A673 (cell line): ENCODE results near the gene CGREF1. TPM values are rescaled to one million over a fixed set of nuclear protein-coding genes. Genes with fewer than 3 reads are reported as not detected.

Experiments
- BruUV-seq: library from RNA; stranded (reverse); fragments of 400-500 nt; replicated peaks from 2 replicates; lab custom pipeline; 2021; lab: Mats Ljungman, UMichigan
- CTCF ChIA-PET: fragments of 300-600 bp; sonication (Branson Sonifier 250); formaldehyde crosslinking; loops from one replicate; lab custom pipeline; 2022; ENCODE audit warnings: antibody characterized with exemption; lab: Charles Lee
- POLR2A ChIA-PET: fragments of 300-600 bp; sonication (Branson Sonifier 250); formaldehyde crosslinking; loops from one replicate; lab custom pipeline; 2022; ENCODE audit warnings: antibody characterized with exemption; ENCODE audit not compliant: low non-redundant PET; lab: Charles Lee
- DNase-seq: peaks from one replicate; pipeline ENCODE4 v3.0.0-alpha.2; 2015; ENCODE audit warnings: low spot score
- H3K27ac ChIP-seq: fragments of 200-600 bp; sonication (generic); 2 replicates; pipeline ENCODE4 v1.5.1; 2016; ENCODE audit warnings: mixed run types, low read depth, mild to moderate bottlenecking, mixed read lengths, antibody characterized with exemption, low read length; ENCODE audit not compliant: poor library complexity, severe bottlenecking
- H3K27me3 ChIP-seq: fragments of 200-600 bp; sonication (generic); replicated peaks from 2 replicates; pipeline ENCODE4 v1.6.1; 2017; ENCODE audit warnings: mixed run types, low read depth, mild to moderate bottlenecking, mixed read lengths, antibody characterized with exemption, low read length; ENCODE audit not compliant: insufficient read depth, poor library complexity
- H3K36me3 ChIP-seq: fragments of 200-600 bp; sonication (generic); 2 replicates; pipeline ENCODE4 v1.6.1; 2016; ENCODE audit warnings: mixed run types, mild to moderate bottlenecking, mixed read lengths, antibody characterized with exemption, low read length; ENCODE audit not compliant: insufficient read depth, poor library complexity, severe bottlenecking
- H3K4me1 ChIP-seq: fragments of 200-600 bp; sonication (generic); 2 replicates; pipeline ENCODE4 v1.6.1; 2017; ENCODE audit warnings: mixed run types, mild to moderate bottlenecking, mixed read lengths, antibody characterized with exemption, low read length; ENCODE audit not compliant: insufficient read depth, poor library complexity, severe bottlenecking
- H3K4me3 ChIP-seq: fragments of 200-600 bp; sonication (generic); 2 replicates; pipeline ENCODE4 v1.5.1; 2016; ENCODE audit warnings: low read depth, mixed run types, mild to moderate bottlenecking, mixed read lengths, low read length; ENCODE audit not compliant: poor library complexity, severe bottlenecking
- H3K9me3 ChIP-seq: fragments of 200-600 bp; sonication (generic); 2 replicates; pipeline ENCODE4 v1.6.1; 2016; ENCODE audit warnings: mixed run types, low read depth, mild to moderate bottlenecking, mixed read lengths, antibody characterized with exemption, low read length; ENCODE audit not compliant: poor library complexity, severe bottlenecking
- EZH2 ChIP-seq: fragments of 200-600 bp; sonication (generic); IDR thresholded peaks from 2 replicates; pipeline ENCODE4 v1.6.1; 2017; ENCODE audit warnings: borderline replicate concordance, low read depth, mild to moderate bottlenecking, mixed read lengths, antibody characterized with exemption, low read length; ENCODE audit not compliant: poor library complexity, severe bottlenecking
- intact Hi-C: fragments of 100-400 bp; cut with micrococcal nuclease; formaldehyde crosslinking; loops from one replicate; pipeline ENCODE4 v1.10.0; 2022; ENCODE audit not compliant: unreplicated experiment
- total RNA-seq: library from RNA; stranded (reverse); gene quantifications from 2 replicates; pipeline ENCODE4 v1.2.3, GENCODE V29; 2021
- TF ChIP-seq, protein P1 (sequence below): fragments of 300-800, 200-600 bp; sonication (generic); conservative IDR thresholded peaks from 2 replicates; pipeline ENCODE4 v1.5.1; 2017; ENCODE audit warnings: low read depth, mild to moderate bottlenecking, antibody characterized with exemption, low read length, moderate library complexity, mixed read lengths

The CGREF1 gene
- total RNA-seq, 1 experiment from 2014 or later: 8.4 TPM

DNA sequence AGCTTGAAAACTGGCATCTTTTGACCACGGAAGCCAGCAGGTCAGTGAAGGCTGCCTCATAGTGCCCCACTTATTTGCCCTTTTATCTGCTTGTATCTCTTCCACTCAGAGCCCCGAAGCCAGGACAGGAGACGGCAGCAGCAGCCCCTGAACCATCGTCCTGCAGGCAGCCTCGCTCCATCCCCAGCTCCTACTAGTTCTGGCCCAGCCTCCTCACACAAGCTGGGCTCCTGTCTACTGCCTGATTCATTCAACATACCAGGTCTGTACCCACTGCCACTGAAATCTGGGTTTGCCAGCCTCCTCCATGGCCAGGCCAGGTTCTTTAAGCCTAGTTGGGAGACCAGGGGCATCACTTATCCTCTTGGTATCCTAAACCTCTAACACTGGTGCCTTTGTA, 51.5 kb downstream of the CGREF1 start:
- no TSS peak for BruUV-seq
- CTCF ChIA-PET: no interaction called here

DNA sequence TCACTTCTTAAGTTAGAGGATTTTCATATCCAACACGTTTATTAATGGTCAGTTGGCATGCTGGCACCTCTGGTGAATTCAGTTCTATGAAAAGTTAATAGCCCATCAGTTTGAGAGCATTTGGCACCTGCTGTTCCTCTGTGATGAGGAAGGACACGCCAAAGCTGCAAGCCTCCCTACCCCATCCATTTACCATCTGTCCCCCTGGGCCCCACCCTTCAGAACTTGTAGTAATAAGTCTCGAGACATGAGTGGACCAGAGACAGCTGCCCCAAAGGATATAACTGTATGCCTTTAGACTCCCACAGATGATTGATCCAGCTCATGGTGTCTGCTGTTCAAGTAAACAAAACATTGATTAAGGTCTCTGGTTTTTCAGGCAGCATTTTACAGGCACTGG, 53.8 kb downstream of the CGREF1 start:
- H3K36me3 ChIP-seq: peaks cover 19% of the 10 kb centered on the region
- POLR2A ChIA-PET: interaction anchor here (0.7 kb wide), 1 partner anchor 278 kb away, joined by 9 read pairs; no protein-coding TSS in a partner anchor
- CTCF ChIA-PET: no interaction called here

More for the DNA sequence above, 51.5 kb downstream of the CGREF1 start:
- H3K4me3 ChIP-seq: no peak overlapping the region
- intact Hi-C loops: no loop called here
- POLR2A ChIA-PET: interaction anchor here (0.6 kb wide), 2 partner anchors 17 to 500 kb away, joined by 3 to 5 read pairs; no protein-coding TSS in a partner anchor
- no peak for TF ChIP-seq EZH2
- TF ChIP-seq, protein P1, sequence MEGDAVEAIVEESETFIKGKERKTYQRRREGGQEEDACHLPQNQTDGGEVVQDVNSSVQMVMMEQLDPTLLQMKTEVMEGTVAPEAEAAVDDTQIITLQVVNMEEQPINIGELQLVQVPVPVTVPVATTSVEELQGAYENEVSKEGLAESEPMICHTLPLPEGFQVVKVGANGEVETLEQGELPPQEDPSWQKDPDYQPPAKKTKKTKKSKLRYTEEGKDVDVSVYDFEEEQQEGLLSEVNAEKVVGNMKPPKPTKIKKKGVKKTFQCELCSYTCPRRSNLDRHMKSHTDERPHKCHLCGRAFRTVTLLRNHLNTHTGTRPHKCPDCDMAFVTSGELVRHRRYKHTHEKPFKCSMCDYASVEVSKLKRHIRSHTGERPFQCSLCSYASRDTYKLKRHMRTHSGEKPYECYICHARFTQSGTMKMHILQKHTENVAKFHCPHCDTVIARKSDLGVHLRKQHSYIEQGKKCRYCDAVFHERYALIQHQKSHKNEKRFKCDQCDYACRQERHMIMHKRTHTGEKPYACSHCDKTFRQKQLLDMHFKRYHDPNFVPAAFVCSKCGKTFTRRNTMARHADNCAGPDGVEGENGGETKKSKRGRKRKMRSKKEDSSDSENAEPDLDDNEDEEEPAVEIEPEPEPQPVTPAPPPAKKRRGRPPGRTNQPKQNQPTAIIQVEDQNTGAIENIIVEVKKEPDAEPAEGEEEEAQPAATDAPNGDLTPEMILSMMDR: no peak
- peaks cover 16% of the 10 kb centered on the region for H3K4me1 ChIP-seq
- no peak overlapping the region for H3K27ac ChIP-seq
- H3K9me3 ChIP-seq: no peaks in the 10 kb centered on the region
- no peak for DNase-seq
- no peaks in the 10 kb centered on the region for H3K27me3 ChIP-seq
- peaks cover 21% of the 10 kb centered on the region for H3K36me3 ChIP-seq

DNA sequence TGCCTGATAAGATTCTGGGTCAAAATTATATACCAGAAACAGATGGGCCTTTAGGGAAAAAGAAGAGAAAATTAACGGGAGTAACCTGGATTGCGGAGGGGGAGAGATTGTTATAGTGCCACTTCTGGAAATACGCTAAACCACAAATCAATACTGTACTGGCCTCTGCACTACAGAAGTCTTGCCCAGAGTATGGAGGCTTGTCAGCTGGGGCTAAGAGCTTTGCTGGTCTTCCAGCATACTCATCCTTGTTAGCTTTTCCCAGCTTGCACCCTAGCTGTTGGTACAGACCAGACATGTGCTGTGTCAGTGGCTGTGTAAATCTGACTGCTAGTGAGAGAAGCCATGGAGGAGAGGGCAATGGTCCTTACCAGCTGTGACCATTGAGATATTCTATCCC, 58.6 kb downstream of the CGREF1 start:
- intact Hi-C loops: no loop called here
- Histone ChIP-seq H3K27ac (no peak overlapping the region), H3K4me1 (no peaks in the 10 kb centered on the region), H3K27me3 (no peaks in the 10 kb centered on the region), H3K36me3 (peaks cover 28% of the 10 kb centered on the region), H3K9me3 (no peaks in the 10 kb centered on the region), H3K4me3 (no peak overlapping the region)
- ChIA-PET CTCF (no interaction called here), POLR2A (interaction anchor here (0.6 kb wide), 1 partner anchor 219 kb away, joined by 9 read pairs; no protein-coding TSS in a partner anchor)
- no TSS peak for BruUV-seq
- DNase-seq: no peak
- TF ChIP-seq, protein P1: no peak
- TF ChIP-seq EZH2: no peak

More for the DNA sequence above, 53.8 kb downstream of the CGREF1 start:
- no peaks in the 10 kb centered on the region for H3K27me3 ChIP-seq
- H3K4me3 ChIP-seq: no peak overlapping the region
- intact Hi-C loops: no loop called here
- no peak overlapping the region for H3K27ac ChIP-seq
- BruUV-seq: no TSS peak
- H3K4me1 ChIP-seq: peaks cover 6% of the 10 kb centered on the region
- no peak for DNase-seq
- H3K9me3 ChIP-seq: no peaks in the 10 kb centered on the region
- TF ChIP-seq EZH2: no peak
- TF ChIP-seq, protein P1: no peak
